GM12891 (cell line): Measurements from ENCODE around the gene SEC22C.

Experiments used
- POLR2A ChIP-seq: IDR thresholded peaks from 2 replicates; pipeline ENCODE4 v1.6.1; 2011; ENCODE audit warnings: low read depth, low read length, control low read depth
- POLR2AphosphoS5 ChIP-seq: IDR thresholded peaks from 2 replicates; pipeline ENCODE4 v1.6.1; 2011; ENCODE audit warnings: low read depth, low read length, control low read depth

DNA sequence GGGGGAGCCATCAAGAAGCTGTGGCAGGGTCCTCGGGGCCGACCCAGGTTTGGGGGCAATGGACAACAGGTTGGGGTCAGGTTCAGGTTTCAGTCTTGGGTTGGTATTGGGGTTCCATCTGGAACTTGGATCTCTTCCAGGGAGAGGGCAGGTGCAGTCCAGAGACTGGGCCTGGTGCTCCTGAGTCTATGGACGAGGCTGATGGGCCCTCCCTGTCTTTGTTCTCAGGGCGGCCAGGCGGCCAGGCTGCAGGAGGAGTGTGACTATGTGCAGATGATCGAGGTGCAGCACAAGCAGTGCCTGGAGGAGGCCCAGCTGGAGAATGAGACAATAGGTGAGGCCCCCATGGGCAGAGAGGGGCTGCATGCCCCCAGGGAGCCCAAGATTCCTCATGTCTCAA is 68.2 kb downstream of the SEC22C start:
- TF ChIP-seq POLR2AphosphoS5: no peak
- no peak for TF ChIP-seq POLR2A
